ENCODE measurements around the gene ASIC5. TPM values are rescaled to one million over a fixed set of nuclear protein-coding genes. Genes with fewer than 3 reads are reported as not detected.

Gene ASIC5
- total RNA-seq, 2 experiments from 2014 or later: not detected

DNA sequence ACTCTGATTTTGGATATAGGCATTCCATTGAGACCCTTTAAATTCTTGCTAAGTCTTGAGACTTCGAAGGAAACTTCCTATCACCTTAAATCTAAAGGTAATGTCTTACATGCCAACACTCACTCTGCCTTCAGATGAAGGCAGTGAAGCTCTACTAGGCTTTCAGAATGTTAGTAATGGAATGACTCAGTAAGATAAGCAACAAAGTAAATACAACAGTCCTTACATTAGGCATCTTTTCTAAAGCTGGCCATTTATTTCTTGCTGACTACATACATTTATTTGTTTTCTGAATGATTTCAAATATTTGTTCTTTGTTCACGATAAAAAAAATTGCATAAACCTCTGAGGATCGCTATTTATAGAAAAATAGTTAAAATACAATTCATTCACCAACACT is 43.5 kb downstream of the ASIC5 start:
- intact Hi-C loops (cut with micrococcal nuclease): no loop called here
- CTCF ChIA-PET: no interaction called here
- H3K4me1 Mint-ChIP-seq (ENCODE audit: low read depth): no peaks in the 10 kb centered on the region
- H3K4me3 Mint-ChIP-seq: no peak overlapping the region
- H3K27me3 Mint-ChIP-seq: peaks cover 17% of the 10 kb centered on the region
- H3K9me3 Mint-ChIP-seq: no peaks in the 10 kb centered on the region
- no peak for DNase-seq
- ATAC-seq: no peak
- POLR2A ChIA-PET: interaction anchor here (0.7 kb wide), 1 partner anchor 380 kb away, joined by 3 read pairs; no protein-coding TSS in a partner anchor
- H3K27ac Mint-ChIP-seq: no peak overlapping the region
- H3K36me3 Mint-ChIP-seq (ENCODE audit: low read depth): no peaks in the 10 kb centered on the region
- TF ChIP-seq, protein P1, sequence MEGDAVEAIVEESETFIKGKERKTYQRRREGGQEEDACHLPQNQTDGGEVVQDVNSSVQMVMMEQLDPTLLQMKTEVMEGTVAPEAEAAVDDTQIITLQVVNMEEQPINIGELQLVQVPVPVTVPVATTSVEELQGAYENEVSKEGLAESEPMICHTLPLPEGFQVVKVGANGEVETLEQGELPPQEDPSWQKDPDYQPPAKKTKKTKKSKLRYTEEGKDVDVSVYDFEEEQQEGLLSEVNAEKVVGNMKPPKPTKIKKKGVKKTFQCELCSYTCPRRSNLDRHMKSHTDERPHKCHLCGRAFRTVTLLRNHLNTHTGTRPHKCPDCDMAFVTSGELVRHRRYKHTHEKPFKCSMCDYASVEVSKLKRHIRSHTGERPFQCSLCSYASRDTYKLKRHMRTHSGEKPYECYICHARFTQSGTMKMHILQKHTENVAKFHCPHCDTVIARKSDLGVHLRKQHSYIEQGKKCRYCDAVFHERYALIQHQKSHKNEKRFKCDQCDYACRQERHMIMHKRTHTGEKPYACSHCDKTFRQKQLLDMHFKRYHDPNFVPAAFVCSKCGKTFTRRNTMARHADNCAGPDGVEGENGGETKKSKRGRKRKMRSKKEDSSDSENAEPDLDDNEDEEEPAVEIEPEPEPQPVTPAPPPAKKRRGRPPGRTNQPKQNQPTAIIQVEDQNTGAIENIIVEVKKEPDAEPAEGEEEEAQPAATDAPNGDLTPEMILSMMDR (IDR thresholded peaks at IDR 0.05): no peak

DNA sequence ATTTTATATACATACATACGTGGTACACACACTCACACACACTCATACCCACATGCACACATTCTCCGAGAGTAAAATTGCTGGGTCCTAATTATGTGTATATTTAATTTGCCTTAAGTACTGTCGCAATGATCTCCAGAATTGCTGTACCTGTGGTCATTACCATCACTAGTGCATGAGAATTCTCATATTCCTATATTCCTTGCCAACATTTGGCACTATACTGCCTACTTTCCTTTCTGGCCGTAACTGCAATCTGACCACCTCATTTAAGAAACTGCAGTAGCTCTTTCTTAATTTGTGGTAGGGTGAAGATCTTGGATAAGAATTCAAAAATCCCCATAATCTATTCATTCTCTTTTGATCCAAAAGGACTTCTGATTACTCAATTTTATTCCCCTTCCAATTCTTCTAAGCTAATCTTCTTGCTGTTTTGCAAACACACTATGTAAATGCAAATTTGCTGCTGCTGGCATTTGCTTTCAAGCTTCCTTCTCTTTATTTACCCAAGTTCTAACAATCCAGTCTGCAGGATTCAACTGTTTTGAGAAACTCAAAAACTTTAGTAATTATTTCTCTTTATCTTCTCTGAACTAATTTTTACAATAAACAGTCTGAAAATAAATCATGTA is 45.1 kb downstream of the ASIC5 start:
- no peak for ATAC-seq
- Mint-ChIP-seq H3K4me3 (no peak overlapping the region), H3K36me3 (ENCODE audit: low read depth) (no peaks in the 10 kb centered on the region), H3K27ac (no peak overlapping the region), H3K9me3 (no peaks in the 10 kb centered on the region), H3K27me3 (peaks cover 15% of the 10 kb centered on the region), H3K4me1 (ENCODE audit: low read depth) (no peaks in the 10 kb centered on the region)
- POLR2A ChIA-PET: no interaction called here
- intact Hi-C loops (cut with micrococcal nuclease): no loop called here
- CTCF ChIA-PET: no interaction called here
- no peak for DNase-seq
- TF ChIP-seq, protein P1 (IDR thresholded peaks at IDR 0.05): no peak

DNA sequence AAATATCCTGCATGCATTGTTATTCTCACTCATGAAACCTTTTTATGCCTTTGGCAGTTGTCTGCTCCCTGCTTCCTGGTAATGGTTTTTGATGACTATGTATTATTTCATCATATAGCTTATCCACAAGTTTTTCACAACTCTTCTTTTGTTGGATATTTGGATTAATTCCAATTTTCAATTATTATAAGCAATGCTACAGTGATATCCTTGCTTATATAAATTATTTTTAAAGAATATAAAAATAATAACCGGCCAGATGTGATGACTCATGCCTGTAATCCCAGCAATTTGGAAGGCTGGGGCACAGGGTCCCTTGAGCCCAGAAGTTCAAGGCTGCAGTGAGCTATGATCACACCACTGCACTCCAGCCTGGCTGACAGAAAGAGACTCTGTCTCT is 47.0 kb downstream of the ASIC5 start:
- Mint-ChIP-seq H3K4me1 (ENCODE audit: low read depth) (no peaks in the 10 kb centered on the region), H3K9me3 (no peaks in the 10 kb centered on the region), H3K36me3 (ENCODE audit: low read depth) (no peaks in the 10 kb centered on the region), H3K27ac (no peak overlapping the region), H3K4me3 (no peak overlapping the region), H3K27me3 (peaks cover 8% of the 10 kb centered on the region)
- TF ChIP-seq, protein P1 (IDR thresholded peaks at IDR 0.05): no peak
- intact Hi-C loops (cut with micrococcal nuclease): no loop called here
- ChIA-PET POLR2A (no interaction called here), CTCF (no interaction called here)
- DNase-seq: no peak
- ATAC-seq: no peak

DNA sequence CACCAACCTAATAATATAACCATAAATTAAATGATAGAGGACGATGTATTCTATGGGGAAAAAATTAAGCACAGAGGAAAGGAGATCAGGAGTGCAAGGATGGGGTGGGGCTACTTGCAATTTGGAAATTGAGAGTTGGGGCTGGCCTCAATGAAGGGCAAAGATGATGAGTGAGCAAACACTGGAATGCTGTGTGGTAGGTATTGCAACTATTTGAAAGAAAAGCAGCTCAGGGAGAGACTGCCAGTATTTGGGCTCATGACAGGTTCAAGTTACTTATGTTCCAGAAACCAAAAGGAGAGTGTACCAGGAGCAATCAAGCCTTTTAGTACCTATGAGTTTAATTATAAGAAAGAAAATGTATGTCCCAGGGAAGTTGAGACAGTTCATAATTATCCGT is 47.4 kb downstream of the ASIC5 start:
- ChIA-PET CTCF (no interaction called here), POLR2A (no interaction called here)
- peaks cover 8% of the 10 kb centered on the region for H3K27me3 Mint-ChIP-seq
- H3K4me1 Mint-ChIP-seq (ENCODE audit: low read depth): no peaks in the 10 kb centered on the region
- no peaks in the 10 kb centered on the region for H3K36me3 Mint-ChIP-seq (ENCODE audit: low read depth)
- no peaks in the 10 kb centered on the region for H3K9me3 Mint-ChIP-seq
- ATAC-seq: no peak
- TF ChIP-seq, protein P1 (IDR thresholded peaks at IDR 0.05): no peak
- intact Hi-C loops (cut with micrococcal nuclease): no loop called here
- no peak for DNase-seq
- H3K4me3 Mint-ChIP-seq: no peak overlapping the region
- no peak overlapping the region for H3K27ac Mint-ChIP-seq

DNA sequence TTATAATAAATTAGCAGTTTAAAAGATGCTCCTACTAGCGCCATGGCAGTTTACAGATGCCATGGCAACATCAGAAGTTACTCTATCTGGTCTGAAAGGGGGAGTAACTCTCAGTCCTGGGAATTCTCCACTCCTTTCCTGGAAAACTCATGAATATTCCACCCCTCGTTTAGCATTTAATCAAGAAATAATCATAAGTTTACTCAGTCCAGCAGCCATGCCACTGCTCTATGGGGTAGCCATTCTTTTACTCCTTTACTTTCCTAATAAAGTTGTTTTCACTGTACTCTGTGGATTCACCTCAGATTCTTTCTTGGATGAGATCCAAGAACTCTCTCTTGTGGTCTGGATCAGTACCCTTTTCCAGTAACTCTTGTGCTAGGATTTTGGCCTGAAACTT is 55.0 kb downstream of the ASIC5 start:
- Mint-ChIP-seq H3K27ac (no peak overlapping the region), H3K9me3 (no peaks in the 10 kb centered on the region), H3K4me1 (ENCODE audit: low read depth) (no peaks in the 10 kb centered on the region), H3K27me3 (no peaks in the 10 kb centered on the region), H3K4me3 (no peak overlapping the region), H3K36me3 (ENCODE audit: low read depth) (no peaks in the 10 kb centered on the region)
- ATAC-seq: no peak
- DNase-seq: no peak
- intact Hi-C loops (cut with micrococcal nuclease): loop anchor here (2.0 kb wide), 1 partner anchor 142 kb away; the partner anchor contains the start of gene CTSO
- POLR2A ChIA-PET: no interaction called here
- CTCF ChIA-PET: interaction anchor here (1.0 to 3.4 kb wide), 3 partner anchors 13 to 145 kb away, joined by 3 to 53 read pairs (median 6); partner anchors contain the start of gene CTSO
- TF ChIP-seq, protein P1 (IDR thresholded peaks at IDR 0.05): no peak

Measured in activated CD8-positive, alpha-beta T cell treated with anti-CD3 and anti-CD28 coated beads for 36 hours (primary cell).